Activated CD4-positive, alpha-beta T cell treated with anti-CD3 and anti-CD28 coated beads, Interleukin-2, amount 10 ng/mL, durations not matched to agents 7 days and 5 days (primary cell): Measurements from ENCODE around the gene BTBD9. TPM values are rescaled to one million over a fixed set of nuclear protein-coding genes. Genes with fewer than 3 reads are reported as not detected.
"Not testable (repeated sequence)": the region's sequence is repeated elsewhere in the genome, so short reads cannot be mapped to it uniquely, and the experiment has no call there.

Experiments used
- CTCF ChIA-PET: fragments of 350-600 bp; sonication (Branson Sonifier 250); formaldehyde crosslinking; loops from one replicate; lab custom pipeline; 2021; ENCODE audit warnings: antibody characterized with exemption; lab: Charles Lee
- POLR2A ChIA-PET: fragments of 350-600 bp; sonication (Branson Sonifier 250); formaldehyde crosslinking; loops from one replicate; lab custom pipeline; 2021; ENCODE audit warnings: antibody characterized with exemption; lab: Charles Lee
- DNase-seq: peaks from one replicate; pipeline ENCODE4 v3.0.0-alpha.2; 2020
- H3K27ac Mint-ChIP-seq: one replicate; pipeline ENCODE4 v1.8.0; 2021; ENCODE audit warnings: mild to moderate bottlenecking, moderate library complexity, mixed read lengths
- H3K27me3 Mint-ChIP-seq: one replicate; pipeline ENCODE4 v1.8.0; 2021; ENCODE audit warnings: mixed read lengths
- H3K36me3 Mint-ChIP-seq: one replicate; pipeline ENCODE4 v1.8.0; 2021; ENCODE audit warnings: low read depth, mixed read lengths
- H3K4me1 Mint-ChIP-seq: one replicate; pipeline ENCODE4 v1.8.0; 2021; ENCODE audit warnings: mixed read lengths
- H3K4me3 Mint-ChIP-seq: one replicate; pipeline ENCODE4 v1.8.0; 2021; ENCODE audit warnings: mild to moderate bottlenecking, moderate library complexity, mixed read lengths
- H3K9me3 Mint-ChIP-seq: one replicate; pipeline ENCODE4 v1.8.0; 2021; ENCODE audit warnings: mixed read lengths
- total RNA-seq, 2 experiments: library from RNA; stranded (reverse); gene quantifications; one replicate each; pipeline ENCODE4 v1.2.3, GENCODE V29; 2021

The BTBD9 gene
- total RNA-seq, 2 experiments from 2014 or later = 12.0 to 12.6 TPM

GRCh38 chr6:38644951-38645350, 5.2 kb upstream of the BTBD9 start:
- H3K9me3 Mint-ChIP-seq = no peaks in the 10 kb centered on the region
- ChIA-PET CTCF (interaction anchor here (1.1 kb wide), 1 partner anchor 11 kb away, joined by 3 read pairs; no protein-coding TSS in a partner anchor), POLR2A (no interaction called here)
- no peaks in the 10 kb centered on the region for H3K27me3 Mint-ChIP-seq
- peaks cover 13% of the 10 kb centered on the region for H3K4me1 Mint-ChIP-seq
- no peak overlapping the region for H3K27ac Mint-ChIP-seq
- no peak for DNase-seq
- H3K36me3 Mint-ChIP-seq = peaks cover 4% of the 10 kb centered on the region
- no peak overlapping the region for H3K4me3 Mint-ChIP-seq

GRCh38 chr6:38640216-38640909, 634 bp upstream of the BTBD9 start:
- H3K4me1 Mint-ChIP-seq = peaks cover 44% of the 10 kb centered on the region
- no peaks in the 10 kb centered on the region for H3K27me3 Mint-ChIP-seq
- no peaks in the 10 kb centered on the region for H3K9me3 Mint-ChIP-seq
- DNase-seq = no peak
- POLR2A ChIA-PET = no interaction called here
- CTCF ChIA-PET = interaction anchor here (1.2 to 1.3 kb wide), 2 partner anchors 15 to 74 kb away, joined by 3 to 5 read pairs; no protein-coding TSS in a partner anchor
- H3K36me3 Mint-ChIP-seq = peaks cover 3% of the 10 kb centered on the region
- H3K4me3 Mint-ChIP-seq = peak overlapping the region; percentile 87
- H3K27ac Mint-ChIP-seq = peak overlapping the region; percentile 95

GRCh38 chr6:38638941-38639497, 710 bp downstream of the BTBD9 start:
- CTCF ChIA-PET = interaction anchor here (0.6 to 1.1 kb wide), 3 partner anchors 10 to 330 kb away, joined by 3 read pairs; no protein-coding TSS in a partner anchor
- H3K4me3 Mint-ChIP-seq = peak overlapping the region; percentile 87
- H3K4me1 Mint-ChIP-seq = peaks cover 49% of the 10 kb centered on the region
- H3K36me3 Mint-ChIP-seq = peaks cover 3% of the 10 kb centered on the region
- H3K27me3 Mint-ChIP-seq = no peaks in the 10 kb centered on the region
- POLR2A ChIA-PET = no interaction called here
- peak overlapping the region; percentile 85 for H3K27ac Mint-ChIP-seq
- DNase-seq = peak; percentile 56
- no peaks in the 10 kb centered on the region for H3K9me3 Mint-ChIP-seq

GRCh38 chr6:38637756-38638155, 2.0 kb downstream of the BTBD9 start:
- H3K4me1 Mint-ChIP-seq = peaks cover 50% of the 10 kb centered on the region
- POLR2A ChIA-PET = no interaction called here

GRCh38 chr6:38636027-38636426, 3.7 kb downstream of the BTBD9 start:
- Mint-ChIP-seq H3K9me3 (no peaks in the 10 kb centered on the region), H3K4me1 (peaks cover 42% of the 10 kb centered on the region), H3K27ac (no peak overlapping the region), H3K36me3 (no peaks in the 10 kb centered on the region), H3K4me3 (no peak overlapping the region), H3K27me3 (no peaks in the 10 kb centered on the region)
- POLR2A ChIA-PET = no interaction called here
- no peak for DNase-seq
- CTCF ChIA-PET = no interaction called here

More at GRCh38 chr6:38637756-38638155, 2.0 kb downstream of the BTBD9 start:
- no peak overlapping the region for H3K27ac Mint-ChIP-seq
- no peaks in the 10 kb centered on the region for H3K27me3 Mint-ChIP-seq
- DNase-seq = no peak
- no peak overlapping the region for H3K4me3 Mint-ChIP-seq
- peaks cover 3% of the 10 kb centered on the region for H3K36me3 Mint-ChIP-seq
- CTCF ChIA-PET = no interaction called here
- H3K9me3 Mint-ChIP-seq = no peaks in the 10 kb centered on the region

GRCh38 chr6:38634518-38634917, 5.2 kb downstream of the BTBD9 start:
- Mint-ChIP-seq H3K27ac (no peak overlapping the region), H3K36me3 (no peaks in the 10 kb centered on the region), H3K9me3 (no peaks in the 10 kb centered on the region), H3K27me3 (no peaks in the 10 kb centered on the region), H3K4me3 (no peak overlapping the region), H3K4me1 (peaks cover 37% of the 10 kb centered on the region)
- CTCF ChIA-PET = interaction anchor here (0.6 to 1.4 kb wide), 4 partner anchors 10 to 845 kb away, joined by 3 read pairs; no protein-coding TSS in a partner anchor
- DNase-seq = no peak
- POLR2A ChIA-PET = no interaction called here

- Mint-ChIP-seq H3K4me1 (peaks cover 23% of the 10 kb centered on the region), H3K27me3 (no peaks in the 10 kb centered on the region), H3K4me3 (no peak overlapping the region), H3K27ac (no peak overlapping the region), H3K36me3 (no peaks in the 10 kb centered on the region), H3K9me3 (no peaks in the 10 kb centered on the region)
- no peak for DNase-seq
- POLR2A ChIA-PET = no interaction called here
- CTCF ChIA-PET = interaction anchor here (1.6 kb wide), 1 partner anchor 14 kb away, joined by 4 read pairs; no protein-coding TSS in a partner anchor
These were observed 7.2 kb downstream of the BTBD9 start for GRCh38 chr6:38632490-38632889.

GRCh38 chr6:38631186-38631783, 8.4 kb downstream of the BTBD9 start:
- Mint-ChIP-seq H3K9me3 (no peaks in the 10 kb centered on the region), H3K4me1 (peaks cover 11% of the 10 kb centered on the region), H3K36me3 (no peaks in the 10 kb centered on the region), H3K27me3 (no peaks in the 10 kb centered on the region), H3K27ac (no peak overlapping the region), H3K4me3 (no peak overlapping the region)
- POLR2A ChIA-PET = no interaction called here
- CTCF ChIA-PET = no interaction called here
- DNase-seq = no peak

GRCh38 chr6:38625217-38625616, 14.5 kb downstream of the BTBD9 start:
- no peaks in the 10 kb centered on the region for H3K4me1 Mint-ChIP-seq
- no peaks in the 10 kb centered on the region for H3K27me3 Mint-ChIP-seq
- H3K4me3 Mint-ChIP-seq = no peak overlapping the region
- DNase-seq = no peak
- H3K27ac Mint-ChIP-seq = no peak overlapping the region
- no peaks in the 10 kb centered on the region for H3K36me3 Mint-ChIP-seq
- no peaks in the 10 kb centered on the region for H3K9me3 Mint-ChIP-seq
- POLR2A ChIA-PET = no interaction called here
- CTCF ChIA-PET = interaction anchor here (1.0 to 1.3 kb wide), 2 partner anchors 11 to 15 kb away, joined by 3 read pairs; no protein-coding TSS in a partner anchor

- POLR2A ChIA-PET = not testable (repeated sequence)
These were observed 20.4 kb downstream of the BTBD9 start for GRCh38 chr6:38619342-38619741.

GRCh38 chr6:38618301-38618700, 21.4 kb downstream of the BTBD9 start:
- H3K36me3 Mint-ChIP-seq, H3K9me3 Mint-ChIP-seq, H3K4me3 Mint-ChIP-seq, H3K27me3 Mint-ChIP-seq, H3K4me1 Mint-ChIP-seq, DNase-seq, POLR2A ChIA-PET, H3K27ac Mint-ChIP-seq: not testable (repeated sequence)
- CTCF ChIA-PET = interaction anchor here (0.9 to 1.0 kb wide), 2 partner anchors 15 to 19 kb away, joined by 3 to 4 read pairs; no protein-coding TSS in a partner anchor

More at GRCh38 chr6:38619342-38619741, 20.4 kb downstream of the BTBD9 start:
- DNase-seq, H3K4me3 Mint-ChIP-seq, H3K27me3 Mint-ChIP-seq, H3K9me3 Mint-ChIP-seq, H3K36me3 Mint-ChIP-seq, H3K27ac Mint-ChIP-seq, CTCF ChIA-PET, H3K4me1 Mint-ChIP-seq: not testable (repeated sequence)

- H3K27ac Mint-ChIP-seq = no peak overlapping the region
- ChIA-PET CTCF (interaction anchor here (0.9 kb wide), 1 partner anchor 15 kb away, joined by 4 read pairs; no protein-coding TSS in a partner anchor), POLR2A (no interaction called here)
- no peaks in the 10 kb centered on the region for H3K36me3 Mint-ChIP-seq
- DNase-seq = no peak
- H3K4me3 Mint-ChIP-seq = no peak overlapping the region
- H3K9me3 Mint-ChIP-seq = no peaks in the 10 kb centered on the region
- H3K27me3 Mint-ChIP-seq = no peaks in the 10 kb centered on the region
- H3K4me1 Mint-ChIP-seq = no peaks in the 10 kb centered on the region
These were observed 21.9 kb downstream of the BTBD9 start for GRCh38 chr6:38617856-38618255.
